HG02938 (cell line): ENCODE data around the gene TMEM114.

ENCODE experiments used
- ATAC-seq: cut with Tn5 transposase; IDR thresholded peaks from one replicate; pipeline ENCODE4 v1.9.1; 2021; ENCODE audit warnings: mild to moderate bottlenecking, moderate library complexity; ENCODE audit not compliant: unreplicated experiment

The TMEM114 gene

DNA sequence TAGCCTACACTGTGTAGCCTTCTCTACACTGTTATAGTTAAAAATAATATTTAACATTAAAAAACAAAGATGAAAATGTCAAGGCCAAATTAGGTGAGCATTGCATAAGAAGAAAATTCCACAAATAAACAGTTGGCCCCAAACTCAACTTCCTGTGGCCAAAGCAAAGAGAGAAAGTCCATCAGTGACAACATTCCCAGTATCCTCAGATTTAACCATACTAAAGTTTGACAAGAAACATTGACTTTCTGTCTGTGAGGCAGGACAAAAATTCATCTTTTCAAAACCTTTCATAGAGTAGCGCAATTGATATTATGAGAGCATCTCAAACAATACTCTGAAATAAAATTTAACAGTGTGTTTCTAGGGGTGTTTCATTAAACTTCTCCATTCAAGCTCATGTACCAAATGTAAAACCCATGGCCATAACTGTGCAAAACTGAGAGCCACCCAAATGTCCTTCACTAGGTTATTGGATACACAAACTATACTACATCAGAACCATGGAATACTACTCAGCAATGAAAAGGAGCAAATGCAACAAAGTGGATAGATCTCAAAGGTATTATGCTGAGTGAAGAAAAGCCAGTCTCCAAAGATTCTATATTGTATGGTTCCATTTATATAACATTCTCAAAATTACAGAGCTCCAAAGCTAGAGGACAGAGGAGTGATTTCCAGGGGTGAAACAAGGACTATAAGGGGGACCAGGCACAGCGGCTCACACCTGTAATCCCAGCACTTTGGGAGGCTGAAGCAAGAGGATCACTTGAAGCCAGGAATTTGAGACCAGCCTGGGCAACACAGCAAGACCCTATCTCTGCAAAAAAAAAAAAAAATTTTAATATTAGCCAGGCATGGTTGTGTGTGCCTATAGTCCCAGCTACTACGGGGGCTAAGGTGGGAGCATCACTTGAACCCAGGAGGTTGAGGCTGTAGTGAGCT lies 38.7 kb downstream of the TMEM114 start:
- ATAC-seq, result no peak

- no peak for ATAC-seq
Measured at GRCh38 chr16:8550728-8551387, 39.5 kb downstream of the TMEM114 start.

GRCh38 chr16:8549843-8550412 lies 40.4 kb downstream of the TMEM114 start:
- ATAC-seq, result no peak

- ATAC-seq, result no peak
Measured at GRCh38 chr16:8548166-8548565, 42.1 kb downstream of the TMEM114 start.

DNA sequence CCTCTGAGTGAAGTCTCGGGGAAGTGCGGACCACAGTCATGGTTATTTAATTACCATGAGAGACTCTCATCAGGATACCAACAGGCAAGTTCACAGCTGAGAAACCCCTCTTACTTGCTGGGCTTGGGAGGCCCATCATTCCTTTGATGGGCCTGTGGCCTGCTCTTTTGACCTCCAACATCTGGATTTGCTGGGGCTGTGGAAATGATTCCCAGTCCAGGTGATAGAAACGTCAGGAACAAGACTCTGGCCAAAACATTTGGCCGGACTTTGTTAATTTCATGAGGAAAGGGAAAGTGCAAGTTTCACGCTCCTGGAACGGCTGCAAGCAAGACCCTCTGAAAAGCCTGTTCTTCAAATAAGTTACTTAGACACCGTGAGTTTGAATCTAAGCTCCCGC lies 42.5 kb downstream of the TMEM114 start:
- no peak for ATAC-seq

DNA sequence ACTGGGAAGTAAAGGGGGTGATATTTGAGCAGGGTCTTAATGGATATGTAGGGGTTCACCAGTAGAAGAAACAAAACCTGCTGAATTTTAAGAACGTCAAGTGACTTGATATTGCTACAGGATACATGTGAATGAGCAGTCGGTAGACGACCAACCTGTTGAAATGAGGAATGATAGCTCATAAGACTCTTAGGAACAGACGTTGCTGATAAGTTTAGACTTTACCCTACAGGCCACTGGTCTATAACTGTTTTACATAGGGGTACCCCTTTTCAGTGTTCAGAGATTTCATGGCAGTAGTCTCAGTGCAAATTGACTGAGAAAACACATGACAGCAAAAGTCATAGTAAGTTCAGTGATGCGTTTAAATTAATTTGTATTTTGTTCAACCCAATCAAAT lies 45.9 kb downstream of the TMEM114 start:
- no peak for ATAC-seq

DNA sequence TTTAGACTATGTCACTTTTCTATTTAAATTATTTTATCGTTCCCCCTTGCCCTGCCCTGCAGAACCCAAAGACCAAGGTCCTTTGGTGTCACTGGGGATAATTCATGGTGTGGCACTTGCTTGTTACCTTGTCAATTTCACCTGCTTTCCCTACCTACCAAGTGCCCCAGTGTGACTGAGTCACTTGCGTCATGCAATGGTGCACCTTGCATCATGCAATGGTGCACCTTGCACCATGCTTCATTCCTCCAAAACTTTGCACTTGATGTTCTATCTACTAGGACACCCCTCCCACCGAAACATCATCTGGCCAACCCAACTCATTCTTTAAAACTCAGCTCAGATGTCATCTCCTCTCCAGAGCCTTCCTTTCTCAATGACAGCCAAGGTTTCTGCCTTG lies 47.1 kb downstream of the TMEM114 start:
- no peak for ATAC-seq

DNA sequence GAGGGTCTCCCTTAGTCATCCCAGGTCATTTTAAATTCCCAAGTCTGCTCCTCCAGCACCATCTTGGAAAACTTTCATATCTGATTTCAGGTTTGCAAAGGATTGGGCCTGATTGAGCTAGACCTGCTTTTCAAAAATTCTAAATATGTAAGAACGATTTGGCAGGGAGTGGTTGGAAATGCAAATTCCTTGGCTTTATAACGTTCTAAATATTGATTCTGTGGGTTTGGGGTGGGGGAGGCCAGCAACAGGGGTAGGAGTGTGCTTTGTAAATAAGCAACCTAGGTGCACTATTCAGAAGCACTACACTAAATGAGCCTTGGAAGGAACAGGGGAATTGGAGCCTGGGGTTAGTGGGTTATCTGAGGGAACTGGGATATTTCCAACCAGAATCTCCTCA lies 47.9 kb downstream of the TMEM114 start:
- no peak for ATAC-seq

DNA sequence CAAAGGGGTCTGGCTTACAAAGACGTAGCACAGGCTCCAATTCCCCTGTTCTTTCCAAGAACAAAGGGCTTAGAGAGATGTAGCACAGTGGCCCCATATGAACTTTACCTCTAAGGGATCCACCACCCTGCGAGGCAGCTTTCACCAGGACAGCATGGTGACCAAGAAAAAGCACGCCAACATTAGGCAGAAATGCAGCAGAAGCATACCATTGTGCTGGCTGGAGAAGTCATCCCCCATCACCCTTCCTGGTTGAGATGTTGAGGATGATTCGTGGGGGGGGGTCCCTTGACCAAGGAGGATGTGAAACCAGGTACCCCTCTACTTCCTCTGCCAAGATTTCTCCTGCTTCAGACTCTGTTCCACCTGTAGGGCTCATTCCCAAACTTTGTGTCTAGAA lies 48.4 kb downstream of the TMEM114 start:
- ATAC-seq, result no peak

- ATAC-seq, result no peak
Measured at GRCh38 chr16:8537691-8538342, 52.5 kb downstream of the TMEM114 start.

GRCh38 chr16:8533509-8533908 lies 56.8 kb downstream of the TMEM114 start:
- no peak for ATAC-seq

DNA sequence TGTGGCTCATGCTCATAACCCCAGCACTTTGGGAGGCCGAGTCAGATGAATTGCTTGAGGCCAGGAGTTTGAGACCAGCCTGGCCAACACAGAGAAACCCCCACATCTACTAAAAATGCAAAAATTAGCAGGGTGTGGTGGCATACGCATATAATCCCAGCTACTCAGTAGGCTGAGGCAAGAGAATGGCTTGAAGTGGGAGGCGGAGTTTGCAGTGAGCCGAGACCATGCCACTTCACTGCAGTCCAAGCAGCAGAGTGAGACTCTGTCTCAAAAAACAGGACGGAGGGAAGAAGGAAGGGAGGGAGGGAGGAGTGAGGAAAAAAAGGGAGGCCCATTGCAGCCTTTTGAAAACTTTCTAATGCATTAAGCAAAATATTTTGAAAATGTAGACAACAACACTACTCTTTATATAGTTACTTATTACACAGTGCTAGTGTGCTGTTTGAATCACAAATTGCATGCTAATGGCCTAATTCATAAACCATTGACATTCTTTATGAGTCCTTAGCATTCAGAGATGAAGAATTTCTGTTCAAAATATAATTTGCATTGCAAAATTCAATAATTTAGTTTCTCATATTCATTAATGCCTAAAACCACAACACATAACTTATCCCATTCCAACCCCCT lies 59.4 kb downstream of the TMEM114 start:
- ATAC-seq, result no peak

- ATAC-seq, result no peak
Measured at GRCh38 chr16:8528471-8528870, 61.8 kb downstream of the TMEM114 start.

- no peak for ATAC-seq
Measured at GRCh38 chr16:8523932-8524331, 66.4 kb downstream of the TMEM114 start.

GRCh38 chr16:8522757-8523156 lies 67.6 kb downstream of the TMEM114 start:
- no peak for ATAC-seq

DNA sequence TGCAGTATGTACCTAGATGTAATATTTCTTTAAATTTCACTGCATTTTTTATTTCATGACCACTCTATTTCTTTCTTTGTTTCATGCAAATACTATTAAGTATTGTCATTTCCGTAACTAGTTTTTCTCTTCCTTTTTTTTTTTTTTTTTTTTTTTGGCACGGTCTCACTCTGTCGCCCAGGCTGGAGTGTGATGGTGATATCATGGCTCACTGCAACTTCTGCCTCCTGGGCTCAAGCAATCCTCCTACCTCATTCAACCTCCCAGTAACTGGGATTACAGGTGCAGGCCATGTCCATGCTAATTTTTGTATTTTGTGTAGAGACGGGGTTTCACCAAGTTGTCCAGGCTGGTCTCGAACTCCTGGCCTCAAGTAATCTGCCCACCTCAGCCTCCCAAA lies 70.7 kb downstream of the TMEM114 start:
- no peak for ATAC-seq
